GDM1 (cell line): ENCODE measurements around the gene IQCN.
A peak's percentile ranks its signal among the peaks of the same experiment; 100 is the strongest.

Experiments
- DNase-seq: peaks from one replicate; lab custom pipeline; 2025; lab: John Stamatoyannopoulos, UW

IQCN gene, protein sequence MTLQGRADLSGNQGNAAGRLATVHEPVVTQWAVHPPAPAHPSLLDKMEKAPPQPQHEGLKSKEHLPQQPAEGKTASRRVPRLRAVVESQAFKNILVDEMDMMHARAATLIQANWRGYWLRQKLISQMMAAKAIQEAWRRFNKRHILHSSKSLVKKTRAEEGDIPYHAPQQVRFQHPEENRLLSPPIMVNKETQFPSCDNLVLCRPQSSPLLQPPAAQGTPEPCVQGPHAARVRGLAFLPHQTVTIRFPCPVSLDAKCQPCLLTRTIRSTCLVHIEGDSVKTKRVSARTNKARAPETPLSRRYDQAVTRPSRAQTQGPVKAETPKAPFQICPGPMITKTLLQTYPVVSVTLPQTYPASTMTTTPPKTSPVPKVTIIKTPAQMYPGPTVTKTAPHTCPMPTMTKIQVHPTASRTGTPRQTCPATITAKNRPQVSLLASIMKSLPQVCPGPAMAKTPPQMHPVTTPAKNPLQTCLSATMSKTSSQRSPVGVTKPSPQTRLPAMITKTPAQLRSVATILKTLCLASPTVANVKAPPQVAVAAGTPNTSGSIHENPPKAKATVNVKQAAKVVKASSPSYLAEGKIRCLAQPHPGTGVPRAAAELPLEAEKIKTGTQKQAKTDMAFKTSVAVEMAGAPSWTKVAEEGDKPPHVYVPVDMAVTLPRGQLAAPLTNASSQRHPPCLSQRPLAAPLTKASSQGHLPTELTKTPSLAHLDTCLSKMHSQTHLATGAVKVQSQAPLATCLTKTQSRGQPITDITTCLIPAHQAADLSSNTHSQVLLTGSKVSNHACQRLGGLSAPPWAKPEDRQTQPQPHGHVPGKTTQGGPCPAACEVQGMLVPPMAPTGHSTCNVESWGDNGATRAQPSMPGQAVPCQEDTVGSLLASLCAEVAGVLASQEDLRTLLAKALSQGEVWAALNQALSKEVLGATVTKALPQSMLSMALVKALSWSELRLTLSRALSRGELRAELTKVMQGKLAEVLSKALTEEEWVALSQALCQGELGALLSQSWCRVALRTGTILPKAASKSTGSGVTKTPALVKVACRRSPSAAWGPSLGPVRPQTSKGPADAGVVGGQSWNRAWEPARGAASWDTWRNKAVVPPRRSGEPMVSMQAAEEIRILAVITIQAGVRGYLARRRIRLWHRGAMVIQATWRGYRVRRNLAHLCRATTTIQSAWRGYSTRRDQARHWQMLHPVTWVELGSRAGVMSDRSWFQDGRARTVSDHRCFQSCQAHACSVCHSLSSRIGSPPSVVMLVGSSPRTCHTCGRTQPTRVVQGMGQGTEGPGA (N-terminal part only)

GRCh38 chr19:18274219-18274780, at the start of gene IQCN:
IQCN (minus strand) TSS chr19:18274452; CDS start chr19:18269478, 4,974 bp downstream.
- DNase-seq, result no peak

DNA sequence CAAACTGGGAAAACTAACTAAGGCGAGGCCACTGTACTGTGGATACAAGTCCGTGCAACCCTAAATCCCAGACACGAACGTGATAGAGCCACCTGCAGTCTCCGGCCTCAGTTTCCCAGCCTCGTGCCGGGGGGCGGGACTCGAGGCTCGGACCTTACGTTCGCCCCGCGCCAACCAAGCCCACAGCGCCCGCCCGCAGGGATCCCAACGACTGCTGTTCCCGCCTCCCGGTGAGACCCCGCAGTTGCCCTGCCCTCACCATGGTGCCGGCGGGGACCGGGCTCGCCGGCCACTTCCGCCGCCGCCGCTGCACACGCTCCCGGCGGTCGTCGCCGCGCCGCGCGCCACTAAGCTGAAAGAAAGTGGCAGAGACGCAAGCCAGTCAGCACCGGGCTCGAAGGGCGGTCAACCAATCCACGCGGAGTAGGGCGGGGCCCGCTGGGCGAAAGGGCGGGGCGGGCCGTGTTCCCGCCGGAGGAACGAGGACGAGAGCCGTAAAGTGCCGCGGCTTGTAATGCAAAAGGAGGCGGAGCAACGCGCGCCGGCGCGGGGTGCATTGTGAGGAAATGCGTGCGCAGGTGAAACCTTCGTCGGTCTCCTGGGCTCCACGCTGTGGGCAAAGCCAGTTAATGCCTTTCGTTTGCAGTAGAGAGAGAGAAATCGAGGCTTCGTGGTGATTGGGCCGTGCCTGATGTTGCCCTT, 48.7 kb upstream of the IQCN start, which contains the start of gene LSM4:
Gene LSM4, minus strand, starts transcription at position 318 of the 702 bp plus-strand sequence. Its CDS starts 56 bp downstream, at position 262.
- peak; percentile 98 for DNase-seq

GRCh38 chr19:18322318-18322758, 48.1 kb upstream of the IQCN start:
- peak; percentile 50 for DNase-seq

DNA sequence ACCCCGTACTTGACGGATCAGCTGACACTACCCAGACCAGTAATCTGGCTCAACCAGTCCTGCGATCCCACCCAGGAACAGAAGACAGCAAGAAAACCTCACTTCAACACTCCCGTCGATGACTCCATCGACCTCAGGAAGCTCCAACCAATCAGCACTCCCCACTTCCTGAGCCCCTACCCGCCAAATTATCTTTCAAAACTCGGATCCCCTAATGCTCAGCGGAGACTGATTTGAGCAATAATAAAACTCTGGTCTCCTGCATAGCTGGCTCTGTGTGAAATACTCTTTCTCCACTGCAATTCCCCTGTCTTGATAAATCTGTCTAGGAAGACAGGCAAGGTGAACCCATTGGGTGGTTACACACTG, 47.5 kb upstream of the IQCN start:
- DNase-seq, result peak; percentile 43

GRCh38 chr19:18320865-18321733, 46.8 kb upstream of the IQCN start:
- no peak for DNase-seq

DNA sequence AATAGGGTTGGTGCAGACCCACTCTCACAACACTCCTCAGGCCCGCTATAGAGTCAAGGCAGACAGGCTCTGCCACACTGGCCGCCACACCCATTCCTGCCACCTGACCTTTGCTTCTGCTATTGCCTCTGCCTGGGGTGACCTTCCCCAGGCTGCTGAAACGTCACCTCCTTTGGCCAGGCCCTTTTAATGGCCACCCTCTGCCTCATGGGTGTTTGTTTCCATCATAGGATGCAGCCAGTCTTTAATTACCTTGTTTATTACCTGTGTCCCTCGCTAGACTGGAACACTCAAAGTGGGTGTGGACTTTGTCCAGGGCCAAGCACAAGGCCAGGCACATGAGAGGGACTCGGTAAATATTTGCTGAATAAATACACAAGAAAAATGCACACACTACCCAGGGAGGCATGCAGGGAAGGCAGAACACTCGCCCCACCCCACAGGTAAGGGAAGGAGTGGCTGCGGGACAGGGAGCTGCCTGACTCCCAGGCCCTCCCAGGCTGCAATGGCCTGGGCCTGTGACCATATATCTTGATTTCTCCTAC, 45.4 kb upstream of the IQCN start:
- DNase-seq, result no peak

- peak; percentile 95 for DNase-seq
Observed at GRCh38 chr19:18317961-18318800, 43.9 kb upstream of the IQCN start.

- DNase-seq, result no peak
Observed at GRCh38 chr19:18313398-18313797, 39.1 kb upstream of the IQCN start.

DNA sequence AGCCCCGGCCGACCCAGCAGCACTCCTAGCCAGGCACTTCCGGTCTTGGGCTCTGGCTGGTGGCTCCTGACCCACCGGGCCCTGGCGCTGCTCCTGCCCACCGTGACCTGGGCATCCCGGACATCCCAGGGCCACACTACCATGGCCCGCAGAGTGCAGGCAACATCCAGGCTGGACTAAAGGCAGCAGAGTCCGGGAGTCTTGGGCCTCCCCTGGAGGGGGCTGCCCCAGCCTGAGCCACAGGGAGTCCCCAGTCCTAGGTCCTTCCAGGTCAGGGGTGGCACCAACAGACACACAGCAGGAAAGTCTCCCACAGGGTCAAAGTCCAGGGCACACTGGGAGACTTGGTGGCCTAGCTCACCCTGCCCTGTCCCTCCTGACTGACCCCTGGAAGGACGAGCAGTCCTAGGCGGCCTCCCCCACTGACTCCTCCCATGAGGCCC, 37.9 kb upstream of the IQCN start:
- DNase-seq, result no peak

- DNase-seq, result no peak
Observed at GRCh38 chr19:18311502-18312091, 37.3 kb upstream of the IQCN start.

GRCh38 chr19:18310966-18311365, 36.7 kb upstream of the IQCN start:
- no peak for DNase-seq

- no peak for DNase-seq
Observed at GRCh38 chr19:18310118-18310909, 36.1 kb upstream of the IQCN start.

DNA sequence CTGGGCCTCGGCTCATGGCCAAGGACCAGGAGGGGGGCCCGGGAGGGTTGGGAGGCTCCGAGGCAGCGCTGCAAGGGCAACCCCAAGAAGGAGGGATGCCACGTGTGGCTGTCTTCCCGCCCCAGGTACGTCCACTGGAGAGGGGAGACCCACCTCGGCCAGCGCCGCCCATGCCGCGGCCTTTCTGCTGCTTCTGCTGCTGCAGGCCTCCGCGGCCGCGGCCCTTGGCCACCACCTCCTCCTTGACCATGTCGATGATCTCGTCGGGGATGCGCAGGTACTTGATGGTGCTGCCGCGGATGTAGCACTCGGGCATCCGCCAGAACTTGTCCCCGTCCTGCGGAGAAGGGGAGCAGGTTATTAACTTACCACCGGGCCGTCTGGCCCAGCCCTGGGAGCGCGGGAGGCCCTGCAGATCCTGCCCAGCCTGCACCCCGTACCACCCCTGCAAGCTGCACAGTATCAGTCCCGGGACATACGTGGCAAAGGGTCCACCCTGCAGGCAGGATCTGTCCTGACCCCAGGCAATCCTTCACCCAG, 35.3 kb upstream of the IQCN start:
- DNase-seq, result no peak

DNA sequence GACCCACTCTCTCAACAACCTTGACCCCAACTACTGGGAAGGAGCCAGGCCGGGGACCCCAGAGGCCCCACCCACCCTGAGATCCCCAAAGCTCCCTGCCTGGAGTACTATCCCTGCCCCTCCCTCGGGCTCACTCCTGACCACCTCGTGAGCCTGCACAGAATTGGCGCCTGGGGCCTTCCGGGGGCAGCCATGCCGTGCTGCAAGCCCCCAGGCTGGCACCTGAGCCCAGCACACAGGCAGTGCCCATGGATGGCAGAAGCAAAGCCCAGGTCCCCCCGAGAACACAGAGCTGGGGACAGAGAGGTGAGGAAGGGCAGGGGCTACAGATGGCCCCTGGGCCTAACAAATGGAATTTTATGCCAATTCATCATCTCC, 34.7 kb upstream of the IQCN start:
- no peak for DNase-seq

GRCh38 chr19:18308051-18308947, 34.0 kb upstream of the IQCN start:
- no peak for DNase-seq

GRCh38 chr19:18307271-18307681, 33.0 kb upstream of the IQCN start:
- DNase-seq, result no peak
